Peyer's patch (tissue), 4 donors: ENCODE measurements around the gene WBP2.

Experiments
- CTCF ChIP-seq, 6 experiments: fragments of 450-650 bp in 4 of 6; fragments of 200-600 bp in 2 of 6; sonication (generic) in 1 of 6; IDR thresholded peaks; one replicate each; pipeline ENCODE4 v1.5.1; 2017 to 2019; ENCODE audit warnings: antibody characterized with exemption in 6 of 6, mild to moderate bottlenecking in 3 of 6, moderate library complexity in 1 of 6
- POLR2A ChIP-seq, 2 donors: fragments of 450-650 bp; IDR thresholded peaks; one replicate each; pipeline ENCODE4 v1.5.1; 2017; ENCODE audit warnings: antibody characterized with exemption in 2 of 2, mild to moderate bottlenecking in 2 of 2, moderate library complexity in 2 of 2

- no peak for TF ChIP-seq CTCF (IDR thresholded peaks at IDR 0.05)
- no peak for TF ChIP-seq POLR2A (IDR thresholded peaks at IDR 0.05)
Observed at GRCh38 chr17:75844530-75845057, 10.5 kb downstream of the WBP2 start.
